Ishikawa (cell line): ENCODE measurements around the gene NDUFS1.

Experiments used
- CEBPB ChIP-seq: IDR thresholded peaks from 2 replicates; pipeline ENCODE4 v1.6.1; 2012
- CREB1 ChIP-seq: IDR thresholded peaks from 2 replicates; pipeline ENCODE4 v1.6.1; 2012; ENCODE audit warnings: low read depth
- EGR1 ChIP-seq: IDR thresholded peaks from 2 replicates; pipeline ENCODE4 v1.6.1; 2012
- EP300 ChIP-seq: IDR thresholded peaks from 2 replicates; pipeline ENCODE4 v1.6.1; 2012; ENCODE audit warnings: borderline replicate concordance
- FOXM1 ChIP-seq: IDR thresholded peaks from 2 replicates; pipeline ENCODE4 v1.6.1; 2012; ENCODE audit warnings: low read depth, borderline replicate concordance
- NFIC ChIP-seq: IDR thresholded peaks from 2 replicates; pipeline ENCODE4 v1.6.1; 2012
- RAD21 ChIP-seq: IDR thresholded peaks from 2 replicates; pipeline ENCODE4 v1.6.1; 2012; ENCODE audit warnings: low read depth
- TAF1 ChIP-seq: IDR thresholded peaks from 2 replicates; pipeline ENCODE4 v1.6.1; 2012; ENCODE audit warnings: low read depth, mild to moderate bottlenecking
- TCF12 ChIP-seq: IDR thresholded peaks from 2 replicates; pipeline ENCODE4 v1.6.1; 2012; ENCODE audit warnings: low read depth
- TEAD4 ChIP-seq: IDR thresholded peaks from 2 replicates; pipeline ENCODE4 v1.6.1; 2012
- YY1 ChIP-seq: IDR thresholded peaks from 2 replicates; pipeline ENCODE4 v1.6.1; 2012; ENCODE audit warnings: low read depth
- ZBTB7A ChIP-seq: IDR thresholded peaks from 2 replicates; pipeline ENCODE4 v1.6.1; 2012; ENCODE audit warnings: low read depth
- TF ChIP-seq, protein P1 (sequence below): IDR thresholded peaks from 2 replicates; pipeline ENCODE4 v1.6.1; 2012
- TF ChIP-seq, protein P2 (sequence below): IDR thresholded peaks from 2 replicates; pipeline ENCODE4 v1.6.1; 2012; ENCODE audit warnings: low read depth, mild to moderate bottlenecking
- TF ChIP-seq, protein P3 (sequence below): IDR thresholded peaks from 2 replicates; pipeline ENCODE4 v1.6.1; 2012

NDUFS1 gene

GRCh38 chr2:206190689-206191088 lies 31.4 kb upstream of the NDUFS1 start:
- no peak for TF ChIP-seq YY1

- TF ChIP-seq TAF1 (no peak), RAD21 (no peak), NFIC (no peak), TEAD4 (no peak), EGR1 (no peak)
- TF ChIP-seq, protein P1, sequence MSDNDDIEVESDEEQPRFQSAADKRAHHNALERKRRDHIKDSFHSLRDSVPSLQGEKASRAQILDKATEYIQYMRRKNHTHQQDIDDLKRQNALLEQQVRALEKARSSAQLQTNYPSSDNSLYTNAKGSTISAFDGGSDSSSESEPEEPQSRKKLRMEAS, result no peak
These were observed 30.9 kb upstream of the NDUFS1 start for GRCh38 chr2:206190111-206190510.

DNA sequence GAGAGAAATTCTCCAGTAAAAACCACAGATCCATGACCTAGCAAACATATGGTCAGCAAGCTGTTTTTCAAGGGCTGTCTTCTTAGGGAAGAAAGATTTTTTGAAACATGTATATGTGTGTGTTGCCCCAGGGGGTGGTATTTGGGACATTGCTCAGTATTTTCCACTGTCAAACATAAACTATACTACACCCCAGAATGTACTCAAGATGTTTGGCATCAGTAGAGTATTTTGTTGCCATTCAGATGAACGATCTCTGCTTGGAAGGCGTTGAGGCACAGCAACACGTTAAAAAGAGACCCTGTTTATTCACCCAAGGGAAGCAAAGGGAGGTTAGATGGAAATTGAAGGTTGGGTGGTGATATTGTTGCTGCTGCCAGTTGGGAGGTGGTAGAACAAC lies 30.4 kb upstream of the NDUFS1 start:
- TF ChIP-seq, protein P2, sequence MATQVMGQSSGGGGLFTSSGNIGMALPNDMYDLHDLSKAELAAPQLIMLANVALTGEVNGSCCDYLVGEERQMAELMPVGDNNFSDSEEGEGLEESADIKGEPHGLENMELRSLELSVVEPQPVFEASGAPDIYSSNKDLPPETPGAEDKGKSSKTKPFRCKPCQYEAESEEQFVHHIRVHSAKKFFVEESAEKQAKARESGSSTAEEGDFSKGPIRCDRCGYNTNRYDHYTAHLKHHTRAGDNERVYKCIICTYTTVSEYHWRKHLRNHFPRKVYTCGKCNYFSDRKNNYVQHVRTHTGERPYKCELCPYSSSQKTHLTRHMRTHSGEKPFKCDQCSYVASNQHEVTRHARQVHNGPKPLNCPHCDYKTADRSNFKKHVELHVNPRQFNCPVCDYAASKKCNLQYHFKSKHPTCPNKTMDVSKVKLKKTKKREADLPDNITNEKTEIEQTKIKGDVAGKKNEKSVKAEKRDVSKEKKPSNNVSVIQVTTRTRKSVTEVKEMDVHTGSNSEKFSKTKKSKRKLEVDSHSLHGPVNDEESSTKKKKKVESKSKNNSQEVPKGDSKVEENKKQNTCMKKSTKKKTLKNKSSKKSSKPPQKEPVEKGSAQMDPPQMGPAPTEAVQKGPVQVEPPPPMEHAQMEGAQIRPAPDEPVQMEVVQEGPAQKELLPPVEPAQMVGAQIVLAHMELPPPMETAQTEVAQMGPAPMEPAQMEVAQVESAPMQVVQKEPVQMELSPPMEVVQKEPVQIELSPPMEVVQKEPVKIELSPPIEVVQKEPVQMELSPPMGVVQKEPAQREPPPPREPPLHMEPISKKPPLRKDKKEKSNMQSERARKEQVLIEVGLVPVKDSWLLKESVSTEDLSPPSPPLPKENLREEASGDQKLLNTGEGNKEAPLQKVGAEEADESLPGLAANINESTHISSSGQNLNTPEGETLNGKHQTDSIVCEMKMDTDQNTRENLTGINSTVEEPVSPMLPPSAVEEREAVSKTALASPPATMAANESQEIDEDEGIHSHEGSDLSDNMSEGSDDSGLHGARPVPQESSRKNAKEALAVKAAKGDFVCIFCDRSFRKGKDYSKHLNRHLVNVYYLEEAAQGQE, result no peak
- TF ChIP-seq EP300 (no peak), CEBPB (no peak)
- TF ChIP-seq, protein P1, result no peak

- TF ChIP-seq TEAD4 (no peak), EGR1 (no peak), CREB1 (no peak), YY1 (no peak), FOXM1 (no peak), CEBPB (no peak), ZBTB7A (no peak)
- TF ChIP-seq, protein P2, result no peak
- TF ChIP-seq, protein P3, sequence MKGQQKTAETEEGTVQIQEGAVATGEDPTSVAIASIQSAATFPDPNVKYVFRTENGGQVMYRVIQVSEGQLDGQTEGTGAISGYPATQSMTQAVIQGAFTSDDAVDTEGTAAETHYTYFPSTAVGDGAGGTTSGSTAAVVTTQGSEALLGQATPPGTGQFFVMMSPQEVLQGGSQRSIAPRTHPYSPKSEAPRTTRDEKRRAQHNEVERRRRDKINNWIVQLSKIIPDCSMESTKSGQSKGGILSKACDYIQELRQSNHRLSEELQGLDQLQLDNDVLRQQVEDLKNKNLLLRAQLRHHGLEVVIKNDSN, result no peak
These were observed 17.7 kb upstream of the NDUFS1 start for GRCh38 chr2:206176901-206177300.

DNA sequence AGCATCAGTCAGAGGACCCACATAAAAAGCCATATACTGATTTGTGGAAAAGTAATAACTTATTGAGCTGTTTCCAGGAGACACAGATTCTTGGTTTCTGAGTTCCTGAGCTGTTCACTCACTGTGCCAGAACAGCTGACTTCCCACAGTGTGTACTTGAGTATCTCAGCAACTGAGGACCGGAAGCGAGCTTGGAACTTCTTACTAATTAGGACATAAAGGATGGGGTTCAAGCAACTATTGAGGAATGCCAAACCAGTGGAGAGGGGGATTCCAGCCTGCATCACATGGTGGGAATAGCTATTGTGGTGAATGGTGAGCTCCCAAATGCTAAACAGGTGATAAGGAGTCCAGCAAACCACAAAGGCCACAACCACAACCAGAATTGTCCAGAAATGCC lies 16.9 kb upstream of the NDUFS1 start:
- TF ChIP-seq, protein P3, result no peak
- TF ChIP-seq, protein P1, result no peak

- TF ChIP-seq NFIC (no peak), TAF1 (no peak), RAD21 (no peak), ZBTB7A (no peak), TCF12 (no peak), FOXM1 (no peak), TEAD4 (no peak), EGR1 (no peak), CEBPB (no peak), EP300 (no peak), YY1 (no peak), CREB1 (no peak)
- TF ChIP-seq, protein P1, result no peak
- TF ChIP-seq, protein P3, result no peak
- TF ChIP-seq, protein P2, result no peak
These were observed 13.9 kb upstream of the NDUFS1 start for GRCh38 chr2:206173147-206173546.
